ENCODE results near the gene PTTG2. TPM values are rescaled to one million over a fixed set of nuclear protein-coding genes. Genes with fewer than 3 reads are reported as not detected.
A peak's percentile ranks its signal among the peaks of the same experiment; 100 is the strongest.

PTTG2 gene
- total RNA-seq, 2 experiments from 2014 or later, result not detected

DNA sequence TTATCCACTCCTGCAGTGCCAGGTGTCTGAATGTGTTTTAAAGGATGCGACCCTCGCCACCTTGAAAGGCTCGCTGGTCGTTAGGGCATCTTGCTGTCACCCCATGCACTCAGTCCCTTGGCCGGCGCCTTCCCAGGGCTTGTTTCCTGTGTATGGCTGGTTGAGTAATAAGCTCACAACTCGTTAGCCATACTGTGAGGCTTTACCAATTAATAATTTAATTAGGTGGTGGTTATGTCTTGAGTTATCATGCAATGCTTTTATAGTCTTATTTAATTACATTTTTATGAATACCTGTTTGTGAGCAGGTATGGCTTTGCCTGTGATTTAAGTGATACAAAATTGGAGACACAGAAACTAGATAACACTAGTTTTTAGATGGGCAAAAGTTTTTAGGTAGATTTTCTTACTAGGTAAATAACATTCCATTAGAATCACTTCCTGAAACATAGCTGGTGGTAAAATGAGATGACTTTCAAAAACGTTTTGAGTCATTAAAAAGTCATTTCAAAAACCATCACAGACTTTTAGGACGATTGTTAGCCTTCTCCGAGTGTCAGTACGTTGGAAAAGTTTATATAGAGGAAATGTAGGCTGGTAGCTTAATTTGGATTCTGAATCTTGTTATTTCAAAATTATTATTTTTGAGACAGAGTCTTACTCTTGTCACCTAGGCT, 18.2 kb downstream of the PTTG2 start:
- Mint-ChIP-seq H3K4me3 (peak overlapping the region; percentile 75), H3K27me3 (no peaks in the 10 kb centered on the region), H3K9me3 (no peaks in the 10 kb centered on the region), H3K27ac (peak overlapping the region; percentile 63), H3K4me1 (ENCODE audit: low read depth) (peaks cover 31% of the 10 kb centered on the region), H3K36me3 (no peaks in the 10 kb centered on the region)
- ChIA-PET CTCF (interaction anchor here (0.7 to 2.9 kb wide), 13 partner anchors 10 to 753 kb away, joined by 3 to 15 read pairs (median 3); no protein-coding TSS in a partner anchor), POLR2A (interaction anchor here (0.7 to 1.2 kb wide), 4 partner anchors 24 to 154 kb away, joined by 3 to 6 read pairs (median 4); no protein-coding TSS in a partner anchor)
- DNase-seq, result peak; percentile 42
- intact Hi-C loops (cut with micrococcal nuclease), result loop anchor here (1.0 to 2.0 kb wide), 5 partner anchors 49 to 295 kb away; partner anchors contain the start of gene PGM2

DNA sequence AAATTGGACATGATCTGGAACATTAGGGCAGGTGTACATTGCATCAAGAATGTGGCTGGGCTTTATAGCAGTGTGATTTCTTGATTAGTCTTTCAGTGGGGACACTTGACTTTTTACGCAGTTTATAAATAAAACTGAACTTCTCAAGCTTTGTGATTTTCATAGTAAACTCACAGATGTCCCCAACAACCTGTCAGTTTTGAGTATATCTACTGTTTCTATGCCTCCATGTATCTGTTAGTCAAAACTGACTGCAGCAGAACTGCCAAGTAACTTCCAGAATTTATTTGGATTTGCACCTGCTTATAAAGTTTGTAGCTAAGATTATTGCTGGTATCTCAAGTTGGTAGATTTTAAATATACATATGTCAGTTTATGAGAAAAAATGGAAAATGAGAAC, 20.0 kb downstream of the PTTG2 start:
- no peak overlapping the region for H3K27ac Mint-ChIP-seq
- ChIA-PET CTCF (no interaction called here), POLR2A (no interaction called here)
- peaks cover 24% of the 10 kb centered on the region for H3K4me1 Mint-ChIP-seq (ENCODE audit: low read depth)
- no peaks in the 10 kb centered on the region for H3K36me3 Mint-ChIP-seq
- DNase-seq, result no peak
- H3K4me3 Mint-ChIP-seq, result no peak overlapping the region
- no peaks in the 10 kb centered on the region for H3K9me3 Mint-ChIP-seq
- intact Hi-C loops (cut with micrococcal nuclease), result no loop called here
- H3K27me3 Mint-ChIP-seq, result no peaks in the 10 kb centered on the region

DNA sequence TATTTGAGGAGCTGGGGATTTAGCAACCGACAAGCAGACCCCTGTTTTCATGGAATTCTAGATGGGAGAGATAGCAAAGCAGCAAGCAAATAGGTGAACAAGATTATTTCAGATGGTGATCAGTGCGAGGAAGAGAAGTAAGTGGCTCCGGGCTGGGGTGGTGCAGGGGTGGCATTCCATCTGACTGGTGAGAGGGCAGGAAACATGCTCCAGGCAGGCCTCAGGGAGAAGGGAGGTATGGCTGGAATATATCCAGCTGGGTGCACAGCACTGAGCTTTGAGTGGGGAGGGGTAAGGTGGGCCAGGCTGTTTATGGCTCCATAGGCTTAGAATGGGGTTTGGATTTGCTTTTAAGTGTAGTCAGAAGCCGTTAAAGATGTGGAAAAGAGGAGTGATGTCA, 21.2 kb downstream of the PTTG2 start:
- Mint-ChIP-seq H3K27me3 (no peaks in the 10 kb centered on the region), H3K9me3 (no peaks in the 10 kb centered on the region), H3K36me3 (no peaks in the 10 kb centered on the region), H3K27ac (no peak overlapping the region), H3K4me3 (no peak overlapping the region), H3K4me1 (ENCODE audit: low read depth) (peaks cover 30% of the 10 kb centered on the region)
- no peak for DNase-seq
- ChIA-PET POLR2A (no interaction called here), CTCF (interaction anchor here (1.0 kb wide), 1 partner anchor 11 kb away, joined by 3 read pairs; no protein-coding TSS in a partner anchor)
- intact Hi-C loops (cut with micrococcal nuclease), result no loop called here

DNA sequence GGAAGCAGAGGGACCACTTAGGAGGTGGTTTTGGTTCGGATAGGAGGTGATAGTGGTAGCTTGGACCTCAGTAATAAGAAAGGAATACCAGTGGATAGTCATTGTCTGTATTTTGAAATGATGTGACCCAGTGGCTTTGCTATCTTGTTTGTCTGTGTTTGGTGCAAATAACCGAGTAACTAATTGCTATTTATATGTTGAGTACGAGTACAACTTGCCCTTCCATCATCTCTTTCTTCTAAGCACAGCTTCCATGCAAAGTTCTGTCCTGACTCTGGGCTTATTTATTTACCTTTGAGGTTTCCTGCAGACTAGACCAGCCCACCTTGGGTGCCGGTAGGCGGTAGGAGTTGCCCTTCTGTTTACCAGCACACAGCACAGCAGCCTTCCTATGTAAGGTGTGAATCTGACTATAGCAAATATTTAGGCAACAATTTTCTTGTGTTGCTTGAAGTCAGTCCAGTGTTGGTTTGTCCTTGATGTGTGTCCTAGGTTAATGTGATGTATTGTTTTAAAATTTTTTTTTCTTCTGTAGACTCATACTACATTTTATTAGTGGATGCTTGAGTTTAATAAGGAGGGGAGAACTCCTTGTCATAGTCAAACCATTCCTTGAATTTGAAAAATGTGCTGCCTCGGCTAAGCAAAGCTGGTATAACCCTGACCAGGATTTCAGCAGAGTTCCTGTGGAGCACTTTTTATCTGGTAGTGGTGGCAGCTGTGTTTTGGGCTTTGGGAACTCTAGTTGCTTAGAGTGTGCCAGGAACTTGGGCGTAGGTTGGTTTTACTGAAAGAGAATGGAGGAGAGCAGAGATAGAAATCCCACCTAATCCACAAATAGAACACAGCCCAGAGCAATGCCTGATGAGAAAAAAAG, 21.9 kb downstream of the PTTG2 start:
- DNase-seq, result no peak
- Mint-ChIP-seq H3K4me3 (no peak overlapping the region), H3K9me3 (no peaks in the 10 kb centered on the region), H3K27ac (no peak overlapping the region), H3K27me3 (no peaks in the 10 kb centered on the region), H3K36me3 (no peaks in the 10 kb centered on the region), H3K4me1 (ENCODE audit: low read depth) (peaks cover 30% of the 10 kb centered on the region)
- intact Hi-C loops (cut with micrococcal nuclease), result no loop called here
- ChIA-PET CTCF (interaction anchor here (1.0 kb wide), 1 partner anchor 12 kb away, joined by 3 read pairs; no protein-coding TSS in a partner anchor), POLR2A (no interaction called here)

DNA sequence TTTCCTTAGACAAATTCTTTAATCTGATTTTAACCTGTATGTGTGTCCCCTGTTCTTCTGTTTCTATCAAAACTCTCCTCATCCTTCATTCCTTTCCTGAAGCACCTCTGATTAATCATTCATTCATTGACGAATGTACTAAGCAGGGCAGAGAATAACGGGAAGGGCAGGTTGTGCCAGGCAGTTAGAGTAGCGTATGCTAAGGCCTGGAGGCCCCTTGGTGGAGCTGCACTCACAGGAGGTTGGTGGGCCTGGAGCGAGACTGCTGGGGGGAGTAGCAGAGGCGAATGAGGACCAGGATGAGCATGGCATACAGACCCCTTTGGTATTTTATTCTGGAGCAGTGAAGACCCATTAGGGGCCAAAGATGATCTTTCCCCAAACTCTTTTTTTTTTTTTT, 22.5 kb downstream of the PTTG2 start:
- CTCF ChIA-PET, result interaction anchor here (2.3 kb wide), 1 partner anchor 52 kb away, joined by 6 read pairs; no protein-coding TSS in a partner anchor
- Mint-ChIP-seq H3K9me3 (no peaks in the 10 kb centered on the region), H3K36me3 (no peaks in the 10 kb centered on the region), H3K4me1 (ENCODE audit: low read depth) (peaks cover 30% of the 10 kb centered on the region), H3K27ac (no peak overlapping the region), H3K27me3 (no peaks in the 10 kb centered on the region), H3K4me3 (no peak overlapping the region)
- POLR2A ChIA-PET, result no interaction called here
- intact Hi-C loops (cut with micrococcal nuclease), result no loop called here
- DNase-seq, result no peak

DNA sequence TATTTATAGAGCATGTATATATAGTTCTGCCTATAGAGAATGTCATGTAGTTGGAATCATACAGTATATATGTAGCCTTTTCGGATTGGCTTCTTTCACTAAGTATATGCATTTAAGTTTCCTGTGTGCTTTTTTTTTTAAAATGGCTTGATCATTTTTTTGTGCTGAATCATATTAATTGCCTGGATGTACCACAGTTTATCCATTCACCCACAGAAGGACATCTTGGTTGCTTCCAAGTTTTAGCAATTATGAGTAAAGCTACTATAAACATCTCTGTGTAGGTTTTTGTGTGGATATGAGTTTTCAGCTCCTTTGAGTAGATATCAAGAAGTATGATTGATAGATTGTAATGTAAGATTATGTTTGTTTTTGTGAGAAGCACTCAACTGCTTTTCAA, 23.8 kb downstream of the PTTG2 start:
- Mint-ChIP-seq H3K27ac (no peak overlapping the region), H3K27me3 (no peaks in the 10 kb centered on the region), H3K4me3 (no peak overlapping the region), H3K9me3 (no peaks in the 10 kb centered on the region), H3K36me3 (no peaks in the 10 kb centered on the region), H3K4me1 (ENCODE audit: low read depth) (peaks cover 24% of the 10 kb centered on the region)
- ChIA-PET POLR2A (no interaction called here), CTCF (interaction anchor here (2.3 kb wide), 1 partner anchor 51 kb away, joined by 6 read pairs; no protein-coding TSS in a partner anchor)
- DNase-seq, result no peak
- intact Hi-C loops (cut with micrococcal nuclease), result no loop called here

DNA sequence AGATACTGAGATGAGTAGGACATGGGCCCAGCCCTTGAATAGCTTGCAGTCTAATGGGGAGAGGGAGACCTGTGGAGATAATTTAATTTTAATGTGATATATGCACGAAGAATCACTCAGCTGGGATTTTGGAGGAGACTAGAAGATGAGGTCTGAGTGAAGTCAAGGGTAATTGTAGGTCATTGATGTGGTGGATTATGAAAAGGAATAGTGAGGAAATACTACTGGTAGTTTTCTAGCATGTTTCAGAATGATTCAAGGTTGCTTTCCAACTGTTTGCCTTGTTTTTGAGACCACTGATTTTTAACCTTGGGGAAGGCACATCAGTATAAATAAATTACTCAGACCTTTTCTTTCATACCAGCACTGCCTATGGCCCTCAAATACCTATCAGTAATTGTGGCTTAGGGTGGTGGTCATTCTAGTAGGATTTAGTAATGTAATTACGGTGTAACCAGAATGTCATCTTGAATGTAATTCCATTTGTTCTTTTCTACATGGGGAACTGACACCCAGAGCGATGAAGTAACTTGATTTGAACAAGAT, 25.6 kb downstream of the PTTG2 start:
- ChIA-PET CTCF (no interaction called here), POLR2A (no interaction called here)
- intact Hi-C loops (cut with micrococcal nuclease), result no loop called here
- peaks cover 18% of the 10 kb centered on the region for H3K4me1 Mint-ChIP-seq (ENCODE audit: low read depth)
- no peaks in the 10 kb centered on the region for H3K36me3 Mint-ChIP-seq
- H3K4me3 Mint-ChIP-seq, result no peak overlapping the region
- H3K27ac Mint-ChIP-seq, result no peak overlapping the region
- H3K9me3 Mint-ChIP-seq, result no peaks in the 10 kb centered on the region
- DNase-seq, result no peak
- no peaks in the 10 kb centered on the region for H3K27me3 Mint-ChIP-seq

DNA sequence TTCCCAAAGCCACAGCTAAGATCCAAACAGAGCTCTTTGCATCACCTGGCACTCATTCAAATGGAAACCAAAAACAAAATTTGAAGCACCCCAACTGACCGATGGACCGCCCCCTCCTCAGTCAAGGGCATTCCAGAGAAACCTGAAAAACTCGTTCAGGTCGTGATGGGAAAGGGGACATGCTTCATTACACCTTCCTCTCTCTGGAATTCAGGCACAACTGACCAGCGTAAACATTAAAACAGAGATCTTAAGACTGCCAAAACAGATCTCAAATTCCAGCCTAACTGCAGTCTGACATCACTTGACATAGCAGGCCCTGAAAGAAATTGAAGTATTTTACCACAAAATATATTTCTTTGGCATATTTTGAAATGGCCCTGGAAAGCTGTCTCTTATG, 28.5 kb downstream of the PTTG2 start:
- Mint-ChIP-seq H3K9me3 (no peaks in the 10 kb centered on the region), H3K36me3 (peaks cover 5% of the 10 kb centered on the region), H3K27me3 (no peaks in the 10 kb centered on the region), H3K27ac (no peak overlapping the region), H3K4me1 (ENCODE audit: low read depth) (peaks cover 6% of the 10 kb centered on the region), H3K4me3 (no peak overlapping the region)
- ChIA-PET CTCF (interaction anchor here (0.9 kb wide), 1 partner anchor 10 kb away, joined by 3 read pairs; no protein-coding TSS in a partner anchor), POLR2A (no interaction called here)
- DNase-seq, result no peak
- intact Hi-C loops (cut with micrococcal nuclease), result no loop called here

DNA sequence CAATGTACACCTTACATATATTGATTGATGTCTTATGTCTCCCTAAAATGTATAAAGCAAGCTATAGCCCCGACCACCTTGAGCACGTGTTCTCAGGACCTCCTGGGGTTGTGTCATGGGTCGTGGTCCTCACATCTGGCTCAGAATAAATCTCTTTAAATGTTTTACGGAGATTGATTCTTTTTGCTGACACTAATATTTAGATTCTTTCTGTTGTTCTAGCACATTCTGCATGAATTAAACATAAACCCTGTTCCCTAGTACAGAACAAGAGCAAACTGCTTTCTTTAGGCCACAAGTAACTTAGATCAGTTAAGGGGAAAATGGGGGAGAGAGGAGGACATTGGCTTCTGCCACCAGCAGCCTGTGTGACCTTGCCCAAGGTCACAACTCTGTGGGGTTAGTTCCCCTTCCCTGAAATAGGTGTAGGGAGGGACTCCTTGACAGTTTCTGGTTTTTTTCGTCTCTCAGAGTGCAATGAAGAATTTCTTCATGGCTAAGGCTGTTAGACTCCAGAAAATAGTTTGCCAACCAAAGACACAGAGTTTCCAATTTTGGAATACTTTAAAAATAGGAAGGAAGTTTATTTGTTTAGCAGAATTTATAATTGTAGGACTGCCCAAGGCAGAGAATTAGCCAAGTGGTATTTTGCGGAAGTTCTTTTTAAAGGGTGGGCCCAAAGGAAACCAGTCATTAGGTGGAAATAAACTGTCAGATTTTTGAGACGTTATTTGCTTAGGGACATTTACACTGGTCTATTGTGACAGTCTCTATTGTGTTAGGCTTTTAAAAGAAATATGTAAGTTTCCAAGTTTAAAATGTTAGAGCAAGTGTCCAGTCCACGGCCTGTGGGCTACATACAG, 29.4 kb downstream of the PTTG2 start:
- ChIA-PET POLR2A (no interaction called here), CTCF (interaction anchor here (0.9 kb wide), 1 partner anchor 46 kb away, joined by 3 read pairs; no protein-coding TSS in a partner anchor)
- Mint-ChIP-seq H3K4me3 (no peak overlapping the region), H3K27ac (no peak overlapping the region), H3K4me1 (ENCODE audit: low read depth) (peaks cover 11% of the 10 kb centered on the region), H3K36me3 (peaks cover 5% of the 10 kb centered on the region), H3K9me3 (no peaks in the 10 kb centered on the region), H3K27me3 (no peaks in the 10 kb centered on the region)
- DNase-seq, result no peak
- intact Hi-C loops (cut with micrococcal nuclease), result no loop called here

DNA sequence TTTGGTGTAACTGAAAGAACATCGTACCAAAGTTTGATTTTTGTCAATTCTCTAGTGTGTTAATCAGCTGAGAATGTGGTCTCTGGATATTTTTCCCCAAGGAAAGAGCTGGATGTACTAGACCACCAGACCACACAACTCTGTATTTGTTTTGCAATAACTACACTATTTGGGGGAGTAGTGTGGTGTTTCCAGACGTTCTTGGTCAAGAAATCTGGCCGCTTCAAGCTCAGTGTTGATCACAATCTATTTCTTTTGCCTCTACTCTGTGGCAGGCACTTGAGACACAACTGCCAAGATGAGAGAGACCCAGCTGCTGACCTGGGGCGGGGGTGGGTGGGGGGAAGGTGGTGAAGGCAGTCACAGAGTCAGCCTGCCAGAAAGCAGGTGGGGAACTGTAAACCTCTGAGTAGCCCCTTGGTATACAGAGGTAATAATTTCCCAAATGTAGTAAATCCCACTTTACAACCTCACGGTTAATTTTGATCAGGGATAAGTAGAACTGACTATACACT, 30.6 kb downstream of the PTTG2 start:
- Mint-ChIP-seq H3K4me1 (ENCODE audit: low read depth) (peaks cover 14% of the 10 kb centered on the region), H3K4me3 (no peak overlapping the region), H3K27me3 (no peaks in the 10 kb centered on the region), H3K27ac (no peak overlapping the region), H3K36me3 (peaks cover 5% of the 10 kb centered on the region), H3K9me3 (no peaks in the 10 kb centered on the region)
- intact Hi-C loops (cut with micrococcal nuclease), result no loop called here
- ChIA-PET POLR2A (no interaction called here), CTCF (interaction anchor here (0.9 kb wide), 1 partner anchor 45 kb away, joined by 3 read pairs; no protein-coding TSS in a partner anchor)
- DNase-seq, result no peak

DNA sequence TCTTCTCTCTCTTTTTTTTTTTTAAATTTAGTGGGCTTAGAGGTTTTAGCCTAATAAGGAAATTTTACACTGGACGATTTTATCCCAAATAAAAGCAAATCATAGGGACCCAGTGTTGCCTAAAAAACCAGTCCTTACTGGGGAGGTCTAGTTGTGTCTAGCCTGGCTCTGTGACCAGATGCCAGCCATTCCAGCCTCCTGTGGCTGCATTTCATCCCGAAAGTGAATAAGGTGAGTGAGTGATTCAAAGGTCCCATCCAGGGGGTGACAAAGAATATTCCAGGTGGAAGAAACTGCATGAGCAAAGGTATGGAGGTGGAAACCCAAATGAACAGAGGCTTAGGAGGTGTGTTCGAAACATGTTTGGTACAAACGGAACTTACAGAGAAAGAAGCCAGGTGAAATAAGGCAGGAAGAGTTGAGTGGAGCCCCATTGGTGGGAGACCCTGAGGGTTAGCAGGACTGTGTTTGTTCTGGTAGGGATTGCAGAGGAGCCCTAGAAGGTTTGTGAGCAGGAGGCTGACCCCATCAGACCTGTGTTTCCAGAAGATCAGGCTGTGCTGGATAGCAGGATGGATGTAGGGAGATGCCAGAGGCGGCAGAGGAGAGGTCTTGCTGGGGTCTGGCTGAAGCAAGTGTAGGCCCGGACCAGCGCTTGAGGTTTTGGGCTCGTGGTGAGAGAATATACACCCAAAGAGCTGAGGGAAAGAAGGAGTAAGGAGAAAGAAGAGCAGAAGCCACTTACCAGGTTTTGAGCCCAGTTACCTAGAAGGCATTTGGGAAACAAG, 31.6 kb downstream of the PTTG2 start:
- DNase-seq, result no peak
- Mint-ChIP-seq H3K9me3 (no peaks in the 10 kb centered on the region), H3K27me3 (no peaks in the 10 kb centered on the region), H3K36me3 (peaks cover 5% of the 10 kb centered on the region), H3K4me3 (no peak overlapping the region), H3K4me1 (ENCODE audit: low read depth) (peaks cover 11% of the 10 kb centered on the region), H3K27ac (no peak overlapping the region)
- POLR2A ChIA-PET, result no interaction called here
- intact Hi-C loops (cut with micrococcal nuclease), result no loop called here
- CTCF ChIA-PET, result interaction anchor here (0.6 kb wide), 1 partner anchor 93 kb away, joined by 3 read pairs; no protein-coding TSS in a partner anchor

All from activated CD4-positive, alpha-beta memory T cell treated with anti-CD3 and anti-CD28 coated beads for 36 hours (primary cell).